ENCODE results near the gene PLEKHO1. TPM values are rescaled to one million over a fixed set of nuclear protein-coding genes. Genes with fewer than 3 reads are reported as not detected.

Gene PLEKHO1
- polyA plus RNA-seq, 1 donor from 2014 or later: 213 TPM

DNA sequence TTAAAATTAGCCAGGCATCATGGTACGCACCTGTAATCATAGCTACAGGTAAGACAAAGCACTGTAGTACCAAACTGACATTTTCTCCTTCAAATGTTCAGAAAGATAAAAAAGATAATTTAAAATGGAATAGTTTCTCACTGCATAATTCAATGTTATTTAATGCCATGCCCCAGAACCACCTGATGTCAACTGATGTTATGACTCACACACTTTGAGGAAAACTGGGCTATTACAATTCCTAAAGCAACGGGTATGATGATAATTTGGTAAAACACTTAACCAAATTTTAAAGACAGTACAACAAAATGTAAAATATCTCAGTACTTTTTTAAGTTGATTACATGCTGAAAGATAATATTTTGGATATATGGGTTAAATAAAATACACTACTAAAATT, 22.9 kb upstream of the PLEKHO1 start:
- Histone ChIP-seq H3K27ac (ENCODE audit: low read length) (no peak overlapping the region), H3K27me3 (ENCODE audit: insufficient read depth, low read depth, low read length) (no peaks in the 10 kb centered on the region), H3F3A (ENCODE audit: insufficient read depth, low read length, poor library complexity, severe bottlenecking) (no peaks in the 10 kb centered on the region), H3K9me2 (ENCODE audit: insufficient read depth, low read length) (no peaks in the 10 kb centered on the region), H3K79me2 (replicated peaks; ENCODE audit: insufficient read depth, low read length) (no peaks in the 10 kb centered on the region), H4K20me1 (ENCODE audit: insufficient read depth) (no peaks in the 10 kb centered on the region), H3K9me3 (ENCODE audit: low read length) (no peaks in the 10 kb centered on the region), H3K9ac (ENCODE audit: low read length) (no peak overlapping the region), H3K4me2 (ENCODE audit: low read length) (no peak overlapping the region), H3K36me3 (ENCODE audit: insufficient read depth, low read length) (no peaks in the 10 kb centered on the region), H2AFZ (ENCODE audit: low read depth, low read length) (no peak overlapping the region), H3K4me3 (ENCODE audit: low read length) (no peak overlapping the region)
- TF ChIP-seq EZH2 (IDR thresholded peaks at IDR 0.05; ENCODE audit: borderline replicate concordance, insufficient read depth, low read length, poor library complexity, severe bottlenecking): no peak

DNA sequence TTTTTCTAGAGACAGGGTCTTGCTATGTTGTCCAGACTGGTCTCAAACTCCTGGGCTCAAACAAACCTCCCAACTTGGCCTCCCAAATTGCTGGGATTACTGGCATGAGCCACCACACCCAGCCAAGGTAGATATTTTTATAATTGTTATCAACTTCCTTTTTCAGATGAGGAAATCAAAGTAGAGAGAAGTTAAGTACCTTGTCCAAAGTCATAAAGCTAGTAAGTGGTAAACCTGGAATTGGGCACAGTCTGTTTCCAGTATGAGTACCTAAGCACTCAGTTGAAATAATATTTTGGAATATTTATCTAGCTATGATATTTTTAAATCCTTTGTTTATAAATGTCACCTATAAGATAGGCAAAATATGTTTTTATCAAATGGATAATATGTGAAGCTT, 22.3 kb upstream of the PLEKHO1 start:
- Histone ChIP-seq H3K27me3 (ENCODE audit: insufficient read depth, low read depth, low read length) (no peaks in the 10 kb centered on the region), H3K9me3 (ENCODE audit: low read length) (no peaks in the 10 kb centered on the region), H3F3A (ENCODE audit: insufficient read depth, low read length, poor library complexity, severe bottlenecking) (no peaks in the 10 kb centered on the region), H3K9me2 (ENCODE audit: insufficient read depth, low read length) (no peaks in the 10 kb centered on the region), H3K27ac (ENCODE audit: low read length) (no peak overlapping the region), H3K4me3 (ENCODE audit: low read length) (no peak overlapping the region), H3K79me2 (replicated peaks; ENCODE audit: insufficient read depth, low read length) (no peaks in the 10 kb centered on the region), H3K36me3 (ENCODE audit: insufficient read depth, low read length) (no peaks in the 10 kb centered on the region), H3K9ac (ENCODE audit: low read length) (no peak overlapping the region), H3K4me2 (ENCODE audit: low read length) (no peak overlapping the region), H4K20me1 (ENCODE audit: insufficient read depth) (no peaks in the 10 kb centered on the region), H2AFZ (ENCODE audit: low read depth, low read length) (no peak overlapping the region)
- TF ChIP-seq, protein P1, sequence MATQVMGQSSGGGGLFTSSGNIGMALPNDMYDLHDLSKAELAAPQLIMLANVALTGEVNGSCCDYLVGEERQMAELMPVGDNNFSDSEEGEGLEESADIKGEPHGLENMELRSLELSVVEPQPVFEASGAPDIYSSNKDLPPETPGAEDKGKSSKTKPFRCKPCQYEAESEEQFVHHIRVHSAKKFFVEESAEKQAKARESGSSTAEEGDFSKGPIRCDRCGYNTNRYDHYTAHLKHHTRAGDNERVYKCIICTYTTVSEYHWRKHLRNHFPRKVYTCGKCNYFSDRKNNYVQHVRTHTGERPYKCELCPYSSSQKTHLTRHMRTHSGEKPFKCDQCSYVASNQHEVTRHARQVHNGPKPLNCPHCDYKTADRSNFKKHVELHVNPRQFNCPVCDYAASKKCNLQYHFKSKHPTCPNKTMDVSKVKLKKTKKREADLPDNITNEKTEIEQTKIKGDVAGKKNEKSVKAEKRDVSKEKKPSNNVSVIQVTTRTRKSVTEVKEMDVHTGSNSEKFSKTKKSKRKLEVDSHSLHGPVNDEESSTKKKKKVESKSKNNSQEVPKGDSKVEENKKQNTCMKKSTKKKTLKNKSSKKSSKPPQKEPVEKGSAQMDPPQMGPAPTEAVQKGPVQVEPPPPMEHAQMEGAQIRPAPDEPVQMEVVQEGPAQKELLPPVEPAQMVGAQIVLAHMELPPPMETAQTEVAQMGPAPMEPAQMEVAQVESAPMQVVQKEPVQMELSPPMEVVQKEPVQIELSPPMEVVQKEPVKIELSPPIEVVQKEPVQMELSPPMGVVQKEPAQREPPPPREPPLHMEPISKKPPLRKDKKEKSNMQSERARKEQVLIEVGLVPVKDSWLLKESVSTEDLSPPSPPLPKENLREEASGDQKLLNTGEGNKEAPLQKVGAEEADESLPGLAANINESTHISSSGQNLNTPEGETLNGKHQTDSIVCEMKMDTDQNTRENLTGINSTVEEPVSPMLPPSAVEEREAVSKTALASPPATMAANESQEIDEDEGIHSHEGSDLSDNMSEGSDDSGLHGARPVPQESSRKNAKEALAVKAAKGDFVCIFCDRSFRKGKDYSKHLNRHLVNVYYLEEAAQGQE (IDR thresholded peaks at IDR 0.05; ENCODE audit: borderline replicate concordance): no peak
- TF ChIP-seq, protein P2, sequence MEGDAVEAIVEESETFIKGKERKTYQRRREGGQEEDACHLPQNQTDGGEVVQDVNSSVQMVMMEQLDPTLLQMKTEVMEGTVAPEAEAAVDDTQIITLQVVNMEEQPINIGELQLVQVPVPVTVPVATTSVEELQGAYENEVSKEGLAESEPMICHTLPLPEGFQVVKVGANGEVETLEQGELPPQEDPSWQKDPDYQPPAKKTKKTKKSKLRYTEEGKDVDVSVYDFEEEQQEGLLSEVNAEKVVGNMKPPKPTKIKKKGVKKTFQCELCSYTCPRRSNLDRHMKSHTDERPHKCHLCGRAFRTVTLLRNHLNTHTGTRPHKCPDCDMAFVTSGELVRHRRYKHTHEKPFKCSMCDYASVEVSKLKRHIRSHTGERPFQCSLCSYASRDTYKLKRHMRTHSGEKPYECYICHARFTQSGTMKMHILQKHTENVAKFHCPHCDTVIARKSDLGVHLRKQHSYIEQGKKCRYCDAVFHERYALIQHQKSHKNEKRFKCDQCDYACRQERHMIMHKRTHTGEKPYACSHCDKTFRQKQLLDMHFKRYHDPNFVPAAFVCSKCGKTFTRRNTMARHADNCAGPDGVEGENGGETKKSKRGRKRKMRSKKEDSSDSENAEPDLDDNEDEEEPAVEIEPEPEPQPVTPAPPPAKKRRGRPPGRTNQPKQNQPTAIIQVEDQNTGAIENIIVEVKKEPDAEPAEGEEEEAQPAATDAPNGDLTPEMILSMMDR (IDR thresholded peaks at IDR 0.05; ENCODE audit: poor library complexity, severe bottlenecking): no peak
- no peak for TF ChIP-seq POLR2AphosphoS5 (IDR thresholded peaks at IDR 0.05)
- no peak for TF ChIP-seq EZH2 (IDR thresholded peaks at IDR 0.05; ENCODE audit: borderline replicate concordance, insufficient read depth, low read length, poor library complexity, severe bottlenecking)
- TF ChIP-seq MXI1 (conservative IDR thresholded peaks at IDR 0.05; ENCODE audit: poor library complexity, severe bottlenecking): no peak
- no peak for TF ChIP-seq TAF1 (IDR thresholded peaks at IDR 0.05; ENCODE audit: low read depth)
- no peak for TF ChIP-seq SMC3 (conservative IDR thresholded peaks at IDR 0.05; ENCODE audit: poor library complexity)
- no peak for TF ChIP-seq EP300 (conservative IDR thresholded peaks at IDR 0.05; ENCODE audit: poor library complexity, severe bottlenecking)
- TF ChIP-seq RAD21 (conservative IDR thresholded peaks at IDR 0.05): no peak

DNA sequence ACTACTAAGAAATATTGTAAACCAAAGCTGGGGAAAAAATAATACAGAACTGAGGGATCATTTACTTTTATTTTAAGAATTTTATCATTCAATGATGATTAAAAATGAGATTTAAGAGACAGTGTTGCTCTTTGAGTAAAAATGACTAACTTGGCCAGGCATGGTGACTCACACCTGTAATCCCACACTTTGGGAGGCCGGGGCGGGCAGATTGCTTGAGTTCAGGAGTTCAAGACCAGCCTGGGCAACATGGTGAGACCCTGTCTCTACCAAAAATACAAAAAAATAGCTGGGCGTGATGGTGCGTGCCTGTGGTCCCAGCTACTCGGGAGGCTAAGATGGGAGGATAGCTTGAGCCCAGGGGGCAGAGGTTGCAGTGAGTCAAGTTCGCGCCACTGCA, 21.8 kb upstream of the PLEKHO1 start:
- Histone ChIP-seq H3K36me3 (ENCODE audit: insufficient read depth, low read length) (no peaks in the 10 kb centered on the region), H2AFZ (ENCODE audit: low read depth, low read length) (no peak overlapping the region), H3K27ac (ENCODE audit: low read length) (no peak overlapping the region), H4K20me1 (ENCODE audit: insufficient read depth) (no peaks in the 10 kb centered on the region), H3K9me2 (ENCODE audit: insufficient read depth, low read length) (no peaks in the 10 kb centered on the region), H3K9ac (ENCODE audit: low read length) (no peak overlapping the region), H3K9me3 (ENCODE audit: low read length) (no peaks in the 10 kb centered on the region), H3K4me3 (ENCODE audit: low read length) (no peak overlapping the region), H3K27me3 (ENCODE audit: insufficient read depth, low read depth, low read length) (no peaks in the 10 kb centered on the region), H3K79me2 (replicated peaks; ENCODE audit: insufficient read depth, low read length) (no peaks in the 10 kb centered on the region), H3F3A (ENCODE audit: insufficient read depth, low read length, poor library complexity, severe bottlenecking) (no peaks in the 10 kb centered on the region), H3K4me2 (ENCODE audit: low read length) (no peak overlapping the region)
- TF ChIP-seq, protein P1 (IDR thresholded peaks at IDR 0.05; ENCODE audit: borderline replicate concordance): no peak
- TF ChIP-seq MXI1 (conservative IDR thresholded peaks at IDR 0.05; ENCODE audit: poor library complexity, severe bottlenecking): no peak
- TF ChIP-seq TAF1 (IDR thresholded peaks at IDR 0.05; ENCODE audit: low read depth): no peak
- TF ChIP-seq RAD21 (conservative IDR thresholded peaks at IDR 0.05): no peak
- no peak for TF ChIP-seq SMC3 (conservative IDR thresholded peaks at IDR 0.05; ENCODE audit: poor library complexity)
- TF ChIP-seq, protein P2 (IDR thresholded peaks at IDR 0.05; ENCODE audit: poor library complexity, severe bottlenecking): no peak
- no peak for TF ChIP-seq EZH2 (IDR thresholded peaks at IDR 0.05; ENCODE audit: borderline replicate concordance, insufficient read depth, low read length, poor library complexity, severe bottlenecking)
- TF ChIP-seq EP300 (conservative IDR thresholded peaks at IDR 0.05; ENCODE audit: poor library complexity, severe bottlenecking): no peak
- TF ChIP-seq POLR2AphosphoS5 (IDR thresholded peaks at IDR 0.05): no peak
